Thyroid gland (tissue), 4 donors: ENCODE data around the gene NME7.

ENCODE experiments used
- POLR2A ChIP-seq, 2 donors: fragments of 450-650 bp; IDR thresholded peaks; one replicate each; pipeline ENCODE4 v1.6.1; 2017; ENCODE audit warnings: antibody characterized with exemption in 2 of 2, mild to moderate bottlenecking in 2 of 2, moderate library complexity in 1 of 2
- TF ChIP-seq, protein P1 (sequence below), 6 experiments: fragments of 200-600 bp in 3 of 6; fragments of 450-650 bp in 3 of 6; sonication (generic) in 3 of 6; IDR thresholded peaks; one replicate each; pipeline ENCODE4 v1.5.1; 2016 to 2019; ENCODE audit warnings: antibody characterized with exemption in 6 of 6, mild to moderate bottlenecking in 2 of 6, inconsistent platforms in 1 of 6, moderate library complexity in 1 of 6

- no peak for TF ChIP-seq POLR2A (IDR thresholded peaks at IDR 0.05)
- TF ChIP-seq, protein P1, sequence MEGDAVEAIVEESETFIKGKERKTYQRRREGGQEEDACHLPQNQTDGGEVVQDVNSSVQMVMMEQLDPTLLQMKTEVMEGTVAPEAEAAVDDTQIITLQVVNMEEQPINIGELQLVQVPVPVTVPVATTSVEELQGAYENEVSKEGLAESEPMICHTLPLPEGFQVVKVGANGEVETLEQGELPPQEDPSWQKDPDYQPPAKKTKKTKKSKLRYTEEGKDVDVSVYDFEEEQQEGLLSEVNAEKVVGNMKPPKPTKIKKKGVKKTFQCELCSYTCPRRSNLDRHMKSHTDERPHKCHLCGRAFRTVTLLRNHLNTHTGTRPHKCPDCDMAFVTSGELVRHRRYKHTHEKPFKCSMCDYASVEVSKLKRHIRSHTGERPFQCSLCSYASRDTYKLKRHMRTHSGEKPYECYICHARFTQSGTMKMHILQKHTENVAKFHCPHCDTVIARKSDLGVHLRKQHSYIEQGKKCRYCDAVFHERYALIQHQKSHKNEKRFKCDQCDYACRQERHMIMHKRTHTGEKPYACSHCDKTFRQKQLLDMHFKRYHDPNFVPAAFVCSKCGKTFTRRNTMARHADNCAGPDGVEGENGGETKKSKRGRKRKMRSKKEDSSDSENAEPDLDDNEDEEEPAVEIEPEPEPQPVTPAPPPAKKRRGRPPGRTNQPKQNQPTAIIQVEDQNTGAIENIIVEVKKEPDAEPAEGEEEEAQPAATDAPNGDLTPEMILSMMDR (IDR thresholded peaks at IDR 0.05) = peak in 3 of 6 experiments; percentile 32 to 36 (median 33)
Measured at GRCh38 chr1:169105434-169106094, 262.0 kb downstream of the NME7 start.
